ENCODE data around the gene SHOC2.

GRCh38 chr10:110931769-110932381 is 12.5 kb downstream of the SHOC2 start:
- TF ChIP-seq EZH2 (IDR thresholded peaks at IDR 0.05; ENCODE audit: borderline replicate concordance, insufficient read depth, low read length, poor library complexity, severe bottlenecking) (no peak), RAD21 (conservative IDR thresholded peaks at IDR 0.05) (no peak), TAF1 (IDR thresholded peaks at IDR 0.05; ENCODE audit: low read depth) (no peak), POLR2AphosphoS5 (IDR thresholded peaks at IDR 0.05) (no peak), MXI1 (conservative IDR thresholded peaks at IDR 0.05; ENCODE audit: poor library complexity, severe bottlenecking) (no peak)
- TF ChIP-seq, protein P1, sequence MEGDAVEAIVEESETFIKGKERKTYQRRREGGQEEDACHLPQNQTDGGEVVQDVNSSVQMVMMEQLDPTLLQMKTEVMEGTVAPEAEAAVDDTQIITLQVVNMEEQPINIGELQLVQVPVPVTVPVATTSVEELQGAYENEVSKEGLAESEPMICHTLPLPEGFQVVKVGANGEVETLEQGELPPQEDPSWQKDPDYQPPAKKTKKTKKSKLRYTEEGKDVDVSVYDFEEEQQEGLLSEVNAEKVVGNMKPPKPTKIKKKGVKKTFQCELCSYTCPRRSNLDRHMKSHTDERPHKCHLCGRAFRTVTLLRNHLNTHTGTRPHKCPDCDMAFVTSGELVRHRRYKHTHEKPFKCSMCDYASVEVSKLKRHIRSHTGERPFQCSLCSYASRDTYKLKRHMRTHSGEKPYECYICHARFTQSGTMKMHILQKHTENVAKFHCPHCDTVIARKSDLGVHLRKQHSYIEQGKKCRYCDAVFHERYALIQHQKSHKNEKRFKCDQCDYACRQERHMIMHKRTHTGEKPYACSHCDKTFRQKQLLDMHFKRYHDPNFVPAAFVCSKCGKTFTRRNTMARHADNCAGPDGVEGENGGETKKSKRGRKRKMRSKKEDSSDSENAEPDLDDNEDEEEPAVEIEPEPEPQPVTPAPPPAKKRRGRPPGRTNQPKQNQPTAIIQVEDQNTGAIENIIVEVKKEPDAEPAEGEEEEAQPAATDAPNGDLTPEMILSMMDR (IDR thresholded peaks at IDR 0.05; ENCODE audit: poor library complexity, severe bottlenecking): no peak
